Astrocyte (in vitro differentiated cells and primary cell): ENCODE results near the gene SMIM41.

Experiments
- CTCF ChIP-seq: IDR thresholded peaks from 2 replicates; pipeline ENCODE4 v1.5.1; 2011; ENCODE audit warnings: low read depth, mild to moderate bottlenecking, inconsistent platforms, low read length, moderate library complexity; ENCODE audit not compliant: insufficient read depth
- EZH2 ChIP-seq: IDR thresholded peaks from 2 replicates; pipeline ENCODE4 v1.6.1; 2012; ENCODE audit warnings: mild to moderate bottlenecking, low read length, inconsistent platforms; ENCODE audit not compliant: insufficient read depth

GRCh38 chr12:52120951-52121823 lies 41.7 kb downstream of the SMIM41 start:
- no peak for TF ChIP-seq CTCF
- TF ChIP-seq EZH2: no peak
